ENCODE results near the gene NUP85.

DNA sequence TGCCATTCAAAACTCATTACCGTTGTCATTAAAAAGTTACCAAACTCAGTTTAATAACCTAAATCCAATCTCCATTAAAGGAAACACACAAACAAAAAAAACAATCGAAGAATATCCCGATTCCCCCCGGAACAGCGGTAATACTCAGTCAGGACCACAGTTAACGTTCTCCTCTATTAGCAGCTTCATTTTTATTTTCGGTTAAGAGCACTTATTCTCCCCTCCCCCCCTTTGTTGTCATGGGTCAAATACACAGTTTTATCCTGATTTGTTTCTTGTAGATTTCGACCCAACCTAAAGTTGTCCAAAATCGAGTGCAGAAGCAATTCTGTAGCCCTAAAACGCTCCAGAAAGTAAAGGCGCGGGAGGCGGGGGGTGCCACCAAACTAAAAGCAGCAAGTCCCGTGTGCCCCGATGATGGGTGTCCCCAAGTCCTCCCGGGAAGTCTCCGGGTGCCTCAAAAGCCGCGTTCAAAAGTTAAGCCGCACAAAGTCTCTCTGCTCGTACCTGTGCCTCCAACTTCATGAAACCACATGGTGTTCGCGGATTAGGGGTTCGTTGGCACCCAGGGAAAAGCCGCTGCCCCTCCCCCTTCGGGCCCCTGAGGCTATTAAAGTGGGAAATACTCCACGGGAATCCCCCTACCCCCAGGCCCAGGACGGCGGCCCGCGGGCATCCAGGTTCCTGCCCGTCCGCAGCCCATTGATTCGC, 23.7 kb upstream of the NUP85 start:
- no peak for TF ChIP-seq POLR2A (IDR thresholded peaks at IDR 0.05)
- TF ChIP-seq, protein P1, sequence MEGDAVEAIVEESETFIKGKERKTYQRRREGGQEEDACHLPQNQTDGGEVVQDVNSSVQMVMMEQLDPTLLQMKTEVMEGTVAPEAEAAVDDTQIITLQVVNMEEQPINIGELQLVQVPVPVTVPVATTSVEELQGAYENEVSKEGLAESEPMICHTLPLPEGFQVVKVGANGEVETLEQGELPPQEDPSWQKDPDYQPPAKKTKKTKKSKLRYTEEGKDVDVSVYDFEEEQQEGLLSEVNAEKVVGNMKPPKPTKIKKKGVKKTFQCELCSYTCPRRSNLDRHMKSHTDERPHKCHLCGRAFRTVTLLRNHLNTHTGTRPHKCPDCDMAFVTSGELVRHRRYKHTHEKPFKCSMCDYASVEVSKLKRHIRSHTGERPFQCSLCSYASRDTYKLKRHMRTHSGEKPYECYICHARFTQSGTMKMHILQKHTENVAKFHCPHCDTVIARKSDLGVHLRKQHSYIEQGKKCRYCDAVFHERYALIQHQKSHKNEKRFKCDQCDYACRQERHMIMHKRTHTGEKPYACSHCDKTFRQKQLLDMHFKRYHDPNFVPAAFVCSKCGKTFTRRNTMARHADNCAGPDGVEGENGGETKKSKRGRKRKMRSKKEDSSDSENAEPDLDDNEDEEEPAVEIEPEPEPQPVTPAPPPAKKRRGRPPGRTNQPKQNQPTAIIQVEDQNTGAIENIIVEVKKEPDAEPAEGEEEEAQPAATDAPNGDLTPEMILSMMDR (IDR thresholded peaks at IDR 0.05) = no peak
